K562 (cell line): ENCODE results near the gene FANCI.

Source experiments
- JUN ChIP-seq, 2 experiments: sonication (generic) in 1 of 2; formaldehyde crosslinking in 1 of 2; IDR thresholded peaks; 2 replicates each; pipeline versions ENCODE4 v1.6.1 to v1.8.0; 2012 to 2022; ENCODE audit warnings: borderline replicate concordance in 2 of 2, mild to moderate bottlenecking in 2 of 2, improper control_type of control experiment in 1 of 2, low read depth in 1 of 2, low read length in 1 of 2, missing genetic modification reagents in 1 of 2
- MXI1 ChIP-seq: IDR thresholded peaks from 2 replicates; pipeline ENCODE4 v1.6.1; 2011; ENCODE audit warnings: low read depth, mild to moderate bottlenecking, improper control_type of control experiment, low read length
- ZBTB33 ChIP-seq: sonication (generic); formaldehyde crosslinking; IDR thresholded peaks from 2 replicates; pipeline ENCODE4 v1.8.1; 2023; ENCODE audit warnings: mild to moderate bottlenecking, missing genetic modification reagents
- ZNF184 ChIP-seq: sonication (generic); formaldehyde crosslinking; IDR thresholded peaks from 2 replicates; pipeline ENCODE4 v1.5.0; 2020; ENCODE audit warnings: missing genetic modification reagents

GRCh38 chr15:89218531-89218930 lies 25.2 kb upstream of the FANCI start:
- TF ChIP-seq ZNF184 (CRISPR knock-in tag) = no peak
- TF ChIP-seq JUN (IDR thresholded peaks at IDR 0.05; ENCODE audit: borderline replicate concordance, low read depth, low read length) = no peak
- TF ChIP-seq JUN (CRISPR knock-in tag; IDR thresholded peaks at IDR 0.05; ENCODE audit: borderline replicate concordance) = no peak
- no peak for TF ChIP-seq MXI1
- TF ChIP-seq ZBTB33 (CRISPR knock-in tag) = no peak
